HepG2 (cell line): ENCODE measurements around the gene KIF1B. TPM values are rescaled to one million over a fixed set of nuclear protein-coding genes. Genes with fewer than 3 reads are reported as not detected.

Source experiments
- ARNTL ChIP-seq: sonication (generic); formaldehyde crosslinking; IDR thresholded peaks from 2 replicates; pipeline ENCODE4 v1.4.0; 2020; ENCODE audit warnings: mild to moderate bottlenecking, missing genetic modification reagents
- CREB3 ChIP-seq: sonication (generic); formaldehyde crosslinking; IDR thresholded peaks from 2 replicates; pipeline ENCODE4 v1.5.0; 2020; ENCODE audit warnings: missing genetic modification reagents
- EZH2 ChIP-seq: conservative IDR thresholded peaks from 2 replicates; pipeline ENCODE4 v1.6.1; 2012; ENCODE audit warnings: mild to moderate bottlenecking, low read depth, low read length, moderate library complexity
- FOXA3 ChIP-seq: IDR thresholded peaks from 2 replicates; pipeline ENCODE4 v1.6.1; 2016; ENCODE audit warnings: missing genetic modification reagents, missing compliant biosample characterization
- FOXJ3 ChIP-seq: sonication (generic); formaldehyde crosslinking; IDR thresholded peaks from 2 replicates; pipeline ENCODE4 v1.4.0; 2020; ENCODE audit warnings: missing genetic modification reagents, mild to moderate bottlenecking, borderline replicate concordance
- FOXK2 ChIP-seq: fragments of 450-650 bp; IDR thresholded peaks from 2 replicates; pipeline ENCODE4 v1.6.1; 2016
- GATAD2A ChIP-seq: IDR thresholded peaks from 2 replicates; pipeline ENCODE4 v1.6.1; 2016
- HMGXB3 ChIP-seq: sonication (generic); formaldehyde crosslinking; IDR thresholded peaks from 2 replicates; pipeline ENCODE4 v1.4.0; 2020; ENCODE audit warnings: missing genetic modification reagents, borderline replicate concordance
- KDM4B ChIP-seq: sonication (generic); formaldehyde crosslinking; IDR thresholded peaks from 2 replicates; pipeline ENCODE4 v1.4.0; 2020; ENCODE audit warnings: missing genetic modification reagents
- SMAD1 ChIP-seq: sonication (generic); formaldehyde crosslinking; IDR thresholded peaks from 2 replicates; pipeline ENCODE4 v1.4.0; 2020; ENCODE audit warnings: missing genetic modification reagents, low read depth, mild to moderate bottlenecking, borderline replicate concordance
- SUZ12 ChIP-seq: fragments of 150-350 bp; IDR thresholded peaks from 2 replicates; pipeline ENCODE4 v1.6.1; 2014; ENCODE audit warnings: low read depth, low read length
- YEATS2 ChIP-seq: sonication (generic); formaldehyde crosslinking; IDR thresholded peaks from 2 replicates; pipeline ENCODE4 v1.4.0; 2020; ENCODE audit warnings: missing genetic modification reagents, borderline replicate concordance
- ZBTB21 ChIP-seq: sonication (generic); formaldehyde crosslinking; IDR thresholded peaks from 2 replicates; pipeline ENCODE4 v1.4.0; 2020; ENCODE audit warnings: missing genetic modification reagents
- ZFP36L1 ChIP-seq: sonication (generic); formaldehyde crosslinking; IDR thresholded peaks from 2 replicates; pipeline ENCODE4 v1.8.0; 2022; ENCODE audit warnings: mild to moderate bottlenecking, missing genetic modification reagents, moderate library complexity
- ZNF484 ChIP-seq: sonication (generic); formaldehyde crosslinking; IDR thresholded peaks from 2 replicates; pipeline ENCODE4 v1.5.1; 2020; ENCODE audit warnings: mild to moderate bottlenecking, low read depth, missing genetic modification reagents, borderline replicate concordance
- ZNF501 ChIP-seq: sonication (generic); formaldehyde crosslinking; IDR thresholded peaks from 2 replicates; pipeline ENCODE4 v1.5.1; 2020; ENCODE audit warnings: mild to moderate bottlenecking, moderate library complexity, missing genetic modification reagents
- ZNF572 ChIP-seq: sonication (generic); formaldehyde crosslinking; IDR thresholded peaks from 2 replicates; pipeline ENCODE4 v1.5.1; 2020; ENCODE audit warnings: mild to moderate bottlenecking, missing genetic modification reagents
- ZNF678 ChIP-seq: sonication (generic); formaldehyde crosslinking; IDR thresholded peaks from 2 replicates; pipeline ENCODE4 v1.4.0; 2020; ENCODE audit warnings: mild to moderate bottlenecking, missing genetic modification reagents
- ZNF772 ChIP-seq: sonication (generic); formaldehyde crosslinking; IDR thresholded peaks from 2 replicates; pipeline ENCODE4 v1.5.0; 2020; ENCODE audit warnings: mild to moderate bottlenecking, missing genetic modification reagents
- ZNF776 ChIP-seq: sonication (generic); formaldehyde crosslinking; IDR thresholded peaks from 2 replicates; pipeline ENCODE4 v1.4.0; 2020; ENCODE audit warnings: mild to moderate bottlenecking, missing genetic modification reagents
- polyA plus RNA-seq, 8 experiments: library from polyadenylated mRNA; depleted of rRNA in 3 of 8; stranded (reverse) in 7 of 8; unstranded in 1 of 8; fragments of >200 nt; fragmentation: Illumina TruSeq in 4 of 8; extraction: Trizol in 4 of 8; gene quantifications; 2 replicates each; pipeline versions ENCODE4 v1.2.1 to v1.2.3, GENCODE V29; 2011 to 2016; ENCODE audit warnings: low read depth in 4 of 8, missing spikeins in 1 of 8, mixed read lengths in 1 of 8; ENCODE audit not compliant: insufficient read depth in 1 of 8
- total RNA-seq, 5 experiments: library from RNA; depleted of rRNA; stranded (reverse); fragments of >200 nt; fragmentation: Illumina TruSeq; extraction: Trizol; gene quantifications; 2 replicates each; pipeline ENCODE4 v1.2.3, GENCODE V29; 2016; ENCODE audit warnings: low read depth in 1 of 5
- TF ChIP-seq, protein P1 (sequence below): IDR thresholded peaks from 2 replicates; pipeline ENCODE4 v1.6.1; 2012; ENCODE audit warnings: low read depth, low read length, improper control_type of control experiment
- TF ChIP-seq, protein P2 (sequence below): sonication (generic); formaldehyde crosslinking; IDR thresholded peaks from 2 replicates; pipeline ENCODE4 v1.5.1; 2020; ENCODE audit warnings: mild to moderate bottlenecking, missing genetic modification reagents, borderline replicate concordance

KIF1B gene
- total and polyA plus RNA-seq, 2 of the 13 experiments (the other 11 are each of a cell fraction or from before 2014, with no cell fraction given): 26.7 to 32.5 TPM

- TF ChIP-seq KDM4B (CRISPR knock-in tag) (no peak; the same call in 1 of the 2 replicates), ZFP36L1 (CRISPR knock-in tag) (peak; percentile 98; the same call in 1 of the 2 replicates), ZNF501 (peak; percentile 93), FOXK2 (no peak), ZNF772 (CRISPR knock-in tag) (peak; percentile 31; the same call in 1 of the 2 replicates), ZNF572 (CRISPR knock-in tag) (no peak), ZNF484 (CRISPR knock-in tag) (no peak; the same call in 1 of the 2 replicates), ZNF678 (0 out of 2 replicates have a peak, but pooled peaks have one; percentile 91), ZNF776 (CRISPR knock-in tag) (peak; percentile 99), SUZ12 (peak; percentile 38; the same call in 1 of the 2 replicates), FOXA3 (CRISPR knock-in tag) (peak; percentile 69), YEATS2 (CRISPR knock-in tag) (peak; percentile 88; the same call in 1 of the 2 replicates), ARNTL (CRISPR knock-in tag) (peak; percentile 57; the same call in 1 of the 2 replicates), ZBTB21 (no peak), HMGXB3 (CRISPR knock-in tag) (peak; percentile 21; the same call in 1 of the 2 replicates), FOXJ3 (no peak), EZH2 (no peak), SMAD1 (CRISPR knock-in tag) (peak; percentile 96; the same call in 1 of the 2 replicates), GATAD2A (CRISPR knock-in tag) (peak; percentile 41; the same call in 1 of the 2 replicates), CREB3 (CRISPR knock-in tag) (no peak)
- TF ChIP-seq, protein P1, sequence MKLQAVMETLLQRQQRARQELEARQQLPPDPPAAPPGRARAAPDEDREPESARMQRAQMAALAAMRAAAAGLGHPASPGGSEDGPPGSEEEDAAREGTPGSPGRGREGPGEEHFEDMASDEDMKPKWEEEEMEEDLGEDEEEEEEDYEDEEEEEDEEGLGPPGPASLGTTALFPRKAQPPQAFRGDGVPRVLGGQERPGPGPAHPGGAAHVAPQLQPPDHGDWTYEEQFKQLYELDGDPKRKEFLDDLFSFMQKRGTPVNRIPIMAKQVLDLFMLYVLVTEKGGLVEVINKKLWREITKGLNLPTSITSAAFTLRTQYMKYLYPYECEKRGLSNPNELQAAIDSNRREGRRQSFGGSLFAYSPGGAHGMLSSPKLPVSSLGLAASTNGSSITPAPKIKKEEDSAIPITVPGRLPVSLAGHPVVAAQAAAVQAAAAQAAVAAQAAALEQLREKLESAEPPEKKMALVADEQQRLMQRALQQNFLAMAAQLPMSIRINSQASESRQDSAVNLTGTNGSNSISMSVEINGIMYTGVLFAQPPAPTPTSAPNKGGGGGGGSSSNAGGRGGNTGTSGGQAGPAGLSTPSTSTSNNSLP: peak; percentile 44; the same call in 1 of the 2 replicates
- TF ChIP-seq, protein P2, sequence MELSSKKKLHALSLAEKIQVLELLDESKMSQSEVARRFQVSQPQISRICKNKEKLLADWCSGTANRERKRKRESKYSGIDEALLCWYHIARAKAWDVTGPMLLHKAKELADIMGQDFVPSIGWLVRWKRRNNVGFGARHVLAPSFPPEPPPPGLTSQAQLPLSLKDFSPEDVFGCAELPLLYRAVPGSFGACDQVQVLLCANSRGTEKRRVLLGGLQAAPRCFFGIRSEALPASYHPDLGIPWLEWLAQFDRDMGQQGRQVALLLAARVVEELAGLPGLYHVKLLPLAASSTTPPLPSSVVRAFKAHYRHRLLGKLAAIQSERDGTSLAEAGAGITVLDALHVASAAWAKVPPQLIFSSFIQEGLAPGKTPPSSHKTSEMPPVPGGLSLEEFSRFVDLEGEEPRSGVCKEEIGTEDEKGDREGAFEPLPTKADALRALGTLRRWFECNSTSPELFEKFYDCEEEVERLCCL (CRISPR knock-in tag): no peak
Observed at GRCh38 chr1:10430216-10431069, 220.1 kb downstream of the KIF1B start, which contains the start of gene CENPS (continued).
